H1 (cell line): ENCODE data around the gene COL17A1. TPM values are rescaled to one million over a fixed set of nuclear protein-coding genes. Genes with fewer than 3 reads are reported as not detected.

Experiments
- CTCF ChIA-PET: fragments of 300-600 bp; sonication (Branson Sonifier 250); formaldehyde crosslinking; loops from one replicate; lab custom pipeline; 2021; ENCODE audit not compliant: partially characterized antibody; lab: Charles Lee
- POLR2A ChIA-PET: fragments of 300-600 bp; sonication (Branson Sonifier 250); formaldehyde crosslinking; loops from one replicate; lab custom pipeline; 2021; ENCODE audit warnings: inconsistent platforms; ENCODE audit not compliant: partially characterized antibody; lab: Charles Lee
- DNase-seq, 2 experiments: peaks; one replicate each; pipeline versions ENCODE4 v3.0.0 to v3.0.0-alpha.2; 2010 to 2022; ENCODE audit warnings: low spot score in 2 of 2, low read depth in 1 of 2, mixed read lengths in 1 of 2
- FAIRE-seq: peaks from 2 replicates; lab custom pipeline; 2011; peaks lifted over from hg19 to GRCh38; lab: Jason Lieb, UNC
- H2AFZ ChIP-seq: 2 replicates; pipeline ENCODE4 v1.8.1; 2012; ENCODE audit warnings: low read length, inconsistent platforms
- H2AK5ac ChIP-seq: 2 replicates; pipeline ENCODE4 v1.6.1; 2013; ENCODE audit warnings: low read depth, low read length
- H2BK120ac ChIP-seq: replicated peaks from 2 replicates; pipeline ENCODE3; 2013; ENCODE audit warnings: low read depth, low read length, inconsistent platforms
- H2BK12ac ChIP-seq: 2 replicates; pipeline ENCODE4 v1.6.1; 2013; ENCODE audit warnings: low read depth, low read length
- H2BK15ac ChIP-seq: 2 replicates; pipeline ENCODE4 v1.6.1; 2013; ENCODE audit warnings: low read length
- H2BK20ac ChIP-seq: 2 replicates; pipeline ENCODE4 v1.6.1; 2013; ENCODE audit warnings: low read length
- H2BK5ac ChIP-seq: 2 replicates; pipeline ENCODE4 v1.6.1; 2013; ENCODE audit warnings: low read depth, low read length
- H3K14ac ChIP-seq: 2 replicates; pipeline ENCODE4 v1.6.1; 2013; ENCODE audit warnings: inconsistent platforms; ENCODE audit not compliant: insufficient read length
- H3K18ac ChIP-seq: 2 replicates; pipeline ENCODE4 v1.6.1; 2013; ENCODE audit warnings: low read length; ENCODE audit errors: extremely low read depth
- H3K23ac ChIP-seq: 2 replicates; pipeline ENCODE4 v1.6.1; 2013; ENCODE audit warnings: inconsistent platforms; ENCODE audit not compliant: insufficient read length
- H3K23me2 ChIP-seq: 2 replicates; pipeline ENCODE4 v1.6.1; 2013; ENCODE audit warnings: low read depth, low read length
- H3K27ac ChIP-seq: 2 replicates; pipeline ENCODE4 v1.6.1; 2011; ENCODE audit warnings: low read depth, low read length, inconsistent platforms
- H3K27me3 ChIP-seq, 4 experiments: replicated peaks in 1 of 4; 1 replicate in 1 of 4; 2 replicates in 3 of 4; pipeline versions ENCODE4 v1.6.1 to v1.8.1; 2011 to 2013; ENCODE audit warnings: low read length in 3 of 4, mild to moderate bottlenecking in 3 of 4, inconsistent platforms in 2 of 4, mixed read lengths in 2 of 4, moderate library complexity in 1 of 4; ENCODE audit not compliant: control insufficient read depth in 3 of 4, insufficient read depth in 3 of 4; ENCODE audit errors: extremely low read depth in 1 of 4
- H3K36me3 ChIP-seq, 4 experiments: 2 replicates each; pipeline versions ENCODE4 v1.6.1 to v1.8.1; 2011 to 2013; ENCODE audit warnings: mild to moderate bottlenecking in 4 of 4, low read length in 3 of 4, moderate library complexity in 2 of 4, control low read depth in 1 of 4, inconsistent platforms in 1 of 4; ENCODE audit not compliant: insufficient read depth in 4 of 4, control insufficient read depth in 2 of 4
- H3K4ac ChIP-seq: replicated peaks from 2 replicates; pipeline ENCODE3; 2013; ENCODE audit warnings: low read length, low read depth, mixed read lengths, inconsistent platforms; ENCODE audit not compliant: insufficient read length
- H3K4me1 ChIP-seq, 4 experiments: replicated peaks in 1 of 4; 1 replicate in 1 of 4; 2 replicates in 3 of 4; pipeline versions ENCODE4 v1.6.1 to v1.8.1; 2011 to 2013; ENCODE audit warnings: low read length in 3 of 4, inconsistent platforms in 2 of 4, mixed read lengths in 1 of 4; ENCODE audit not compliant: insufficient read depth in 4 of 4, control insufficient read depth in 3 of 4
- H3K4me2 ChIP-seq, 2 experiments: 2 replicates each; pipeline versions ENCODE4 v1.6.1 to v1.8.1; 2011 to 2013; ENCODE audit warnings: low read depth in 2 of 2, low read length in 2 of 2, control low read depth in 1 of 2, inconsistent platforms in 1 of 2, mild to moderate bottlenecking in 1 of 2; ENCODE audit not compliant: insufficient read depth in 1 of 2
- H3K4me3 ChIP-seq, 4 experiments: fragments of 200-600, 300-600 bp in 1 of 4; sonication (generic), shearing (Covaris generic), sonication (Bioruptor Twin) in 1 of 4; 2 replicates each; pipeline versions ENCODE4 v1.5.1 to v1.8.1; 2011 to 2016; ENCODE audit warnings: low read length in 4 of 4, low read depth in 3 of 4, control low read depth in 2 of 4, inconsistent platforms in 2 of 4, mild to moderate bottlenecking in 2 of 4, mixed read lengths in 1 of 4, moderate library complexity in 1 of 4; ENCODE audit not compliant: insufficient read depth in 2 of 4; ENCODE audit errors: extremely low read depth in 1 of 4
- H3K56ac ChIP-seq: replicated peaks from 2 replicates; pipeline ENCODE3; 2013; ENCODE audit warnings: low read depth, mild to moderate bottlenecking, mixed read lengths, low read length, inconsistent platforms; ENCODE audit not compliant: insufficient read length
- H3K79me1 ChIP-seq: 2 replicates; pipeline ENCODE4 v1.6.1; 2013; ENCODE audit warnings: low read depth, low read length, control low read depth
- H3K79me2 ChIP-seq, 2 experiments: 2 replicates each; pipeline versions ENCODE4 v1.6.1 to v1.8.1; 2012 to 2013; ENCODE audit warnings: low read length in 2 of 2, mild to moderate bottlenecking in 2 of 2, inconsistent platforms in 1 of 2; ENCODE audit not compliant: insufficient read depth in 2 of 2, control insufficient read depth in 1 of 2
- H3K9ac ChIP-seq, 4 experiments: replicated peaks in 1 of 4; 1 replicate in 1 of 4; 2 replicates in 3 of 4; pipeline versions ENCODE4 v1.6.1 to v1.8.1; 2011 to 2013; ENCODE audit warnings: low read depth in 3 of 4, low read length in 3 of 4, control low read depth in 2 of 4, mild to moderate bottlenecking in 2 of 4, moderate library complexity in 2 of 4, inconsistent platforms in 1 of 4; ENCODE audit errors: extremely low read depth in 1 of 4
- H3K9me3 ChIP-seq, 2 experiments: 2 replicates each; pipeline versions ENCODE4 v1.6.1 to v1.8.1; 2012 to 2013; ENCODE audit warnings: mild to moderate bottlenecking in 2 of 2, moderate library complexity in 2 of 2, control low read depth in 1 of 2, inconsistent platforms in 1 of 2, low read depth in 1 of 2, low read length in 1 of 2, mixed read lengths in 1 of 2; ENCODE audit not compliant: insufficient read depth in 2 of 2
- H4K20me1 ChIP-seq, 2 experiments: replicated peaks in 1 of 2; 2 replicates each; pipeline versions ENCODE3 to v1.8.1; 2011 to 2013; ENCODE audit warnings: inconsistent platforms in 2 of 2, low read length in 2 of 2, mild to moderate bottlenecking in 1 of 2; ENCODE audit not compliant: insufficient read depth in 2 of 2, control insufficient read depth in 1 of 2
- H4K5ac ChIP-seq: 2 replicates; pipeline ENCODE4 v1.6.1; 2013; ENCODE audit warnings: low read length, low read depth, mixed read lengths, inconsistent platforms; ENCODE audit not compliant: insufficient read length
- H4K8ac ChIP-seq: 2 replicates; pipeline ENCODE4 v1.8.0; 2013; ENCODE audit warnings: mild to moderate bottlenecking, moderate library complexity, low read length, inconsistent platforms; ENCODE audit not compliant: insufficient read depth; ENCODE audit errors: extremely low read depth
- H4K91ac ChIP-seq: replicated peaks from 2 replicates; pipeline ENCODE3; 2013; ENCODE audit warnings: low read length, mixed read lengths, inconsistent platforms; ENCODE audit not compliant: insufficient read length
- SAP30 ChIP-seq: fragments of 300-600 bp; sonication (generic); IDR thresholded peaks from 2 replicates; pipeline ENCODE4 v1.7.1; 2012; ENCODE audit warnings: low read length, moderate library complexity, mild to moderate bottlenecking, inconsistent platforms; ENCODE audit not compliant: insufficient read depth, insufficient replicate concordance
- SIRT6 ChIP-seq: IDR thresholded peaks from one replicate; pipeline ENCODE4 v1.7.1; 2012; ENCODE audit warnings: low read length, inconsistent platforms
- WGBS, 2 experiments: shearing (Covaris generic) in 1 of 2; methylation state at CpG; one replicate each; pipeline versions ENCODE4 v1.1.6 to v1.1.7; 2013 to 2015; ENCODE audit warnings: low lambda C conversion rate in 2 of 2, mixed read lengths in 2 of 2, inconsistent platforms in 1 of 2, low coverage in 1 of 2, missing lambda C conversion rate in 1 of 2; ENCODE audit not compliant: insufficient replicate concordance in 2 of 2, insufficient coverage in 1 of 2, insufficient read length in 1 of 2; ENCODE audit errors: extremely low coverage in 1 of 2, missing lambda C conversion rate in 1 of 2; 5-methylcytosine and 5-hydroxymethylcytosine counted together
- polyA plus RNA-seq, 7 experiments: library from polyadenylated mRNA; depleted of rRNA in 3 of 7; stranded (reverse) in 5 of 7; unstranded in 2 of 7; fragments of >200 nt in 5 of 7; fragments of 200-250 nt in 2 of 7; gene quantifications; 1 replicate in 5 of 7; 2 replicates in 1 of 7; 4 replicates in 1 of 7; pipeline versions ENCODE4 v1.2.1 to v1.2.3, GENCODE V29; 2011 to 2013; ENCODE audit warnings: missing spikeins in 2 of 7, mixed read lengths in 2 of 7
- total RNA-seq: library from RNA; stranded (reverse); fragmentation: NEBNext Ultra II Directional; extraction: Animal tissue kit (Norgen Biotek cat#: 25700); gene quantifications from 2 replicates; pipeline ENCODE4 v1.2.1, GENCODE V29; 2021

COL17A1 gene
- total and polyA plus RNA-seq, 2 of the 8 experiments (the other 6 are each of a cell fraction or from before 2014, with no cell fraction given) = 0.35 to 0.37 TPM

- H3K4me1 ChIP-seq = peaks cover 0 to 8% (median 4%) of the 10 kb centered on the region in 4 experiments; a peak in 3 of 7 replicates
- no peak for DNase-seq
- no peak overlapping the region for H4K91ac ChIP-seq
- peak overlapping the region; percentile 76; the same call in 1 of the 2 replicates for H2AFZ ChIP-seq
- H2BK12ac ChIP-seq = no peak overlapping the region
- H3K27ac ChIP-seq = 0 out of 2 replicates have a peak overlapping the region, but pooled peaks have one; percentile 99
- H3K56ac ChIP-seq = no peak overlapping the region
- no peak overlapping the region for H3K18ac ChIP-seq
- no peak overlapping the region for H2BK120ac ChIP-seq
- no peak overlapping the region for H2BK15ac ChIP-seq
- WGBS, 2 experiments = 82% methylated on average over 3 of the region's 3 CpGs; no CpG with 5 or more reads in 1 of the 2 experiments
- H3K9me3 ChIP-seq = no peaks in the 10 kb centered on the region
- no peak for TF ChIP-seq SIRT6
- no peak for TF ChIP-seq SAP30
- FAIRE-seq = peak; percentile 50
- H4K8ac ChIP-seq = no peak overlapping the region
- H3K79me1 ChIP-seq = no peaks in the 10 kb centered on the region
- H3K36me3 ChIP-seq = no peaks in the 10 kb centered on the region; a peak in 1 of 8 replicates
- peaks cover 5% of the 10 kb centered on the region for H3K23me2 ChIP-seq
- H3K14ac ChIP-seq = no peak overlapping the region
- no peaks in the 10 kb centered on the region for H3K27me3 ChIP-seq
- no peak overlapping the region for H3K4ac ChIP-seq
- H3K4me3 ChIP-seq = no peak overlapping the region
- H3K9ac ChIP-seq = no peak overlapping the region
- H4K20me1 ChIP-seq = no peaks in the 10 kb centered on the region
- no peak overlapping the region for H2BK20ac ChIP-seq
- H2AK5ac ChIP-seq = no peak overlapping the region
- H2BK5ac ChIP-seq = no peak overlapping the region
- POLR2A ChIA-PET = interaction anchor here (2.6 to 3.1 kb wide), 4 partner anchors 10 to 71 kb away, joined by 7 to 21 read pairs (median 12); no protein-coding TSS in a partner anchor
- H3K79me2 ChIP-seq = no peaks in the 10 kb centered on the region
- CTCF ChIA-PET = interaction anchor here (1.2 to 8.6 kb wide), 3 partner anchors 21 to 155 kb away, joined by 3 to 43 read pairs (median 5); no protein-coding TSS in a partner anchor
- H4K5ac ChIP-seq = no peak overlapping the region
- no peak overlapping the region for H3K23ac ChIP-seq
- H3K4me2 ChIP-seq = peak overlapping the region in 1 of 2 experiments; percentile 92; a peak in 1 of 4 replicates
These were observed 34.3 kb upstream of the COL17A1 start for GRCh38 chr10:104119996-104120395.
